Forelimb muscle (tissue), 1 donor: Measurements from ENCODE around the gene KLHL25. TPM values are rescaled to one million over a fixed set of nuclear protein-coding genes. Genes with fewer than 3 reads are reported as not detected.
"Not testable (repeated sequence)": the region's sequence is repeated elsewhere in the genome, so short reads cannot be mapped to it uniquely, and the experiment has no call there.

ENCODE experiments used
- DNase-seq: peaks from one replicate; pipeline ENCODE4 v3.0.0-alpha.2; 2013; ENCODE audit warnings: low read depth
- polyA plus RNA-seq: library from polyadenylated mRNA; unstranded; fragments of 120-200 nt; gene quantifications from one replicate; pipeline ENCODE4 v1.2.1, GENCODE V29; 2013; ENCODE audit not compliant: insufficient read length

KLHL25 gene
- polyA plus RNA-seq = 8.3 TPM

- peak; percentile 91 for DNase-seq
Measured at GRCh38 chr15:85794598-85795336, at the start of gene KLHL25. KLHL25 (minus strand) TSS chr15:85794925; CDS start chr15:85769810, 25,115 bp downstream.

GRCh38 chr15:85840802-85841152, 46.1 kb upstream of the KLHL25 start:
- DNase-seq = no peak

DNA sequence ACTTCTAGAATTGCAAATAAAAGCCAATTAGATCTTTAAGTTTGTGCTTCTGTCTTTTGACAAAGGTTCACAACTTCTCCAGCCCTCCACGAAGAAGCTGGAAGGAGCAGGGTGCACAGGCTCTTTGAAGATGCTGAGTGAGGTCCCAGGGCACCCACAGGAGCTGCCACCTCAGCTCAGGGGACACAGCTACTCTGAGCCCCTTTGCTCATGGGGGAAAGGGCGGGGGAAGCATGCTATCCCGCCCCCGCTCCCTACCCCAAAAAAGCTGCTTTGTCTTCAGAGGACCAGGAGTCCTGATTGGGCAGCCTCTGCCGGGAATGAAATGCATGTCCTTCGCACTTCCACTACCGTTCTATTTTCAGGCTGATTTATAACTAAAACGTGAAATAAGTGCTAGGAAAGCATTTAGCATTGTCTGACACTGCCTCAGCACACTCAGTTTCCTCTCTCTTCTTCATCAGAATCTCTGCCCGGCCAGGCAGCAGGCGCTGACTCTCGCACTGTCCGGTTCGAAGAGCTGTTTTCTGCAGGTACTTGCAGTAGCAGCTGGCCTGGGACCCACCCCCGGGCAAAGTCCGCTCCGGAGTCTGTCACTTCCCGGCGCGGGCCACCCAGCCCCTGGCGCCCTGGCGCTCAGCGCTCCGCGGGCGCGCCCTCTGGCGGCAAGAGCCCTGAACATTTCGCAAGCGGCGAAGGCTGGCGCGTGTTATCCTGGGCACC, 45.5 kb upstream of the KLHL25 start:
- DNase-seq = peak; percentile 35

DNA sequence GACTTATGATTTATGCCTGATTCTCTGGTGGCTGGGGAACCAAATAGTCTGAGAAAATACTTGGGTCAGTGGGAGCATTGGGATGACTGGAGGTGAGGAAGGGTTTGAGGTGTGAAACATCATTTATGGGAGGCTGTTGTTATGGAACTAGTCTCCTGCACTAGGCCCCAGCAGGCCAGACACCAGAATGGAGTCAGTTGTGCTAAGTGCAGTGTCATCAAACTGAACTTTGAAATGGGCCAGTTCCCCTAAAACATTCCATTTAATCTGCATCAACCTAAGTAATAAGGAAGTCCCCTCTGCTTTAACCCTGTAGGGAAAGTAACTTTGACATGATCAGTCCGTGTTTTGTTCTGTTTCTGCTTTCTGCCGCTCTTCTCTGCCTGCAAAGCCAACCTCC, 44.9 kb upstream of the KLHL25 start:
- DNase-seq = no peak

- DNase-seq = no peak
Measured at GRCh38 chr15:85838655-85839054, 43.9 kb upstream of the KLHL25 start.

DNA sequence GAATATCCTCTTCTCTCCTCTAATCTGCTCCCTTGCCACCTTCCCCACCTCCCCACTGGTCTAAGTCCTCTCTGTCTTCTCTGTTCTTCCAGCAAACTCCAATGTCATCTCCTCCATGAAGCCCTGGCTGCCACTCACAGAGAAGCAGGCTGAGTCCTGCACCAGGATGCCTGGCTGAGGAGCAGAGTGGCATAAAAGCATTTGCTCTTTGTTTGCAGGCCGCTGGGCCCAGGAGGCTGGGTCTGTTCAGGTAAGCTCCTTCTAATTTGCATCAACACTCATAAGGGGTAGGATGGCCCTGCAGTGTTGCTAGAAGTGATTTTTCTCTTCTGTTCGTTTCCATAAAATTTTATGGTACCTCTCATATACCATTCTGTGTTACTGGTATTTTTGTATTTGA, 43.2 kb upstream of the KLHL25 start:
- DNase-seq = no peak

DNA sequence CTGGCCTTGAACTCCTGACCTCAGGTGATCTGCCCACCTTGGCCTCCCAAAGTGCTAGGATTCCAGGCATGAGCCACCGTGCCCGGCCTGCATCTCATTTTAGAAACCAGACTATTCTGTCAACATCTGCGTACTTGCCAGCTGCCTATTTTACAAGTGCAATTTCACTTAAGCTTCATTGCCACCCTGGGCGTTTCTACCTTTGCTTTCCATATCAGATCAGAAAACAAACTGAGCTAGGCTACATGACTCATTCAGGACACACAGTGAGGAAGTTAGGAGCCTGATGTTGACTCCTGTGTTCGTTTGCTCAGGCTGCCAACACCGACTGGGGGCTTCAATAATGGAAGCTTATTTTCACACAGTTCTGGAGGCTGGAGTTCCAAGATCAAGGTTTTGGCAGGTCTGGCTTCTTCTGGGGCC, 42.3 kb upstream of the KLHL25 start:
- DNase-seq = no peak

DNA sequence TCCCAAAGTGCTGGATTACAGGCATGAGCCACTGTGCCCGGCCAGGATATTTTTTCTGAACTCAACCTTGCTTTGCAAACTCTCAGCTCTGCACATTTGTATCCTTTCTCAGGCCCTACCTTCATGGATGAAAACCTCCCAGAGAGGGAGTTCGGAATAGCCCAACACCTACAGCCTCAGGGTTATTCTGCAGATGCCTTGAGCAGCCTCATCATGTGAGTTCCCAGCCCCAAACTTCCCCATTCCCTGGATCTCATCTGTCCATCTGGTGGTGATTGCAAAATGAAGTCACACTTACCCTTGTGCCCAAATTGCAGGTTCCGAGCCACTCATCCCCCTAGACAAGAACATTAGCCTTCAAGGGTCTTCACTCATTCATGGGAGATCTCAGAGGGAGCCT, 39.9 kb upstream of the KLHL25 start:
- no peak for DNase-seq

- no peak for DNase-seq
Measured at GRCh38 chr15:85832394-85832793, 37.7 kb upstream of the KLHL25 start.

GRCh38 chr15:85831415-85832113, 36.8 kb upstream of the KLHL25 start:
- peak; percentile 24 for DNase-seq

- DNase-seq = not testable (repeated sequence)
Measured at GRCh38 chr15:85829754-85830153, 35.0 kb upstream of the KLHL25 start.

- DNase-seq = no peak
Measured at GRCh38 chr15:85828874-85829273, 34.1 kb upstream of the KLHL25 start.

DNA sequence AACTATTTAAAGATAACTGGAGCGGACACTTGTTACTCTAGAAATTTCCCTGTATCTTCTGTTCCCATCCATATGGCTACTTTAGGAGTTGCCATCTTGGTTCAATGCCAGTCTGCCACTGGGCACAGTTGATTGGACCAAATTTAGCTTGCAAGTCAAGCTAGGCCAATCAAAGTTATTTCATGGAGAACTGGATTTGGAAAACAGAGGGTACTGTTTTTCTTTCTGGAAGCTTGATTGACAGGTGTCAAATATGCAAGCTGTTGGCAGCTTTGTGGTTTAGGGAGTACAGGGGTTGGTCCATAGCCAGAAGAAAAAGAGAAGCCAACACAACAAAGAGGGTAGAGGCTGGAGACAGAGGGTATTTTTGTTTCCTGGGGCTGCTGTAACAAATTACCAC, 33.4 kb upstream of the KLHL25 start:
- DNase-seq = no peak

- DNase-seq = no peak
Measured at GRCh38 chr15:85826756-85827515, 32.2 kb upstream of the KLHL25 start.

DNA sequence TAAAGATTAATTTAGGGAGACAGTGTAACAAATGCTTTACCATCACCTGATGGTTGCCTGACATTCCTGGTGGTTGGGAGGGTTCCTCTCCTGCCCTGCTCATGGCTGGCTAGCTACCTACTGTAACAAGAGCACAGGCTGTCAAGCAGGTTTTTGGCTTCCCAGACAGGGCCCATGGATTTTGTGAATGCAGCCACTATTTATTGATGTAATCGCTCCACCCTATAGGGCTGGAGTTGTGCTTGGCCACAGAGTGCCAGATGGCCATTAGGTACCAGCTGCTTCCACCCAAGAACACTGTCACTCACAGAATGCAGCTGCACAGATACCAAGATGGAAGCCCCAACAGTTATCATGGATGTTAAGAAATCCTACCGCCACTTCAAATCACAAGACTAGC, 31.0 kb upstream of the KLHL25 start:
- DNase-seq = no peak

DNA sequence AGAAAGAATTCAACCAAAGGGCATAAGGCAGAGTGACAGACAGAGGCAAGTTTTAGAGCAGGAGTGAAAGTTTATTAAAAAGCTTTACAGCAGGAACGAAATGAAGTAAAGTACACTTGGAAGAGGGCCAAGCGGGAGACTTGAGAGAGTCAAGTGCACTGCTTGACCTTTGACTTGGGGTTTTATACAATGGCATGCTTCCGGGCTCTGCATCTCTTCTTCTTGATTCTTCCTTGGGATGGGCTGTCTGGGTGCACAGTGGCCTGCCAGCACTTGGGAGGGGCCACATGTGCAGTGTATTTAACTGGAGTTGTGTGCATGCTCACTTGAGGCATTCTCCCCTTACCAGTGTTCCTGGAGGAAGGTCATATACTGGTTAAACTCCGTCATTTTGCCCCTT, 30.4 kb upstream of the KLHL25 start:
- DNase-seq = no peak

GRCh38 chr15:85821545-85821944, 26.8 kb upstream of the KLHL25 start:
- DNase-seq = no peak

DNA sequence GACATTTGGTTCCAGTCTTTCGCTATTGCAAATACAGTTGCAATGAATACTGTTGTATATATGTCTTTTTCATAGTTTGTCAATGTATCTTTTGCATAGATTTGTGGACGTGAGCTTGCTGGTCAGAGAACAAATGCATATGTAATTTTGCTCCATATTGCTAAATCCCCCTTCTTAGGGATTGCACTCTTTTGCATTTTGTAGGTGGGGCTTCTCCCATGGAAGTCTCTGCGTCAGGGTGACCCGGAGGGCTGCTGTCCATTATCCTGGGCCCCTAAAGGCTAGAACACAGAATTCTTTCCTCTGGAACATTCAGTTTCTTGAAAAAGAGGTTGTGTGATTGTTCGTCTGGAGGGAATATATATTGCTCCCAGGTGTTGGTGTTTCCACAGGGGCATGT, 25.2 kb upstream of the KLHL25 start:
- DNase-seq = no peak

DNA sequence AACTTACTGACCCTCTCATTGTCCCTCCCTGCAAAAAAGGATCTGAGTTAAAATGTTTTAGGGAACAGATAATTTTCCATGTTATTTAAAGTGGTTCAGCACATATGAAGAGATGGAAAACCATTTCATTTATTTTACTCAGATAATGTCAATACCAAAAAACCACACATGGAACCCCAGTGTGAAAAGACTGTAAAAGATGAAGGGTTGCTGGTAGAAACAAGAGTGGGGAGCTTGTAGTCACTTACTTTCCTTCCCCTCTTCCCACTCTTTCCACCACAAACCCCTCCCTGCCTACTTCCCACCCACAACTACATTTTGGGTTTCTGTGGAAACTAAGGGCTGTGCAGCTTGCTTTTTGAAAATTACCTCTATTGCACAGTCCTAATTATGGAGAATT, 18.5 kb upstream of the KLHL25 start:
- DNase-seq = no peak

GRCh38 chr15:85810075-85810474, 15.3 kb upstream of the KLHL25 start:
- no peak for DNase-seq

DNA sequence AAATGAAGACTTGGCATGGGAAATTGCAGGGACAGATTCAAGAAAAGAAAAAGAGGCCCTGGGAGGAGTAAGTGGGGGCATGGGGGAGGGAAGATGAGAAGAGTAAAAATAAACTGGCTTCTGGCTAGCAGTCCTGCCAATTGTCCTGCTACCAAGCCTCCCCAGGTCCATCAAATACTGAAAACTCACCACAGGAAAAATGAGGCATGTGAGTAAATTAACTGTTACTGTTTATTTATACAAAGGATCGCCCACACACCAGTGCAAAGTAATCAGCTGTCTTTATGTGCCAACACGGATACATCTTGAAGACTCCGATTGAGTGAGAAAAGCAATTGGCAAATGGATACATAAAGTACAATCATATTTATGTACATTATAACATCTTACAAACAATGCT, 10.7 kb upstream of the KLHL25 start:
- no peak for DNase-seq
